Endothelial cell of umbilical vein (primary cell): Measurements from ENCODE around the gene CDKN2D.

Experiments
- EZH2 ChIP-seq: IDR thresholded peaks from 2 replicates; pipeline ENCODE4 v1.6.1; 2012; ENCODE audit warnings: borderline replicate concordance, low read depth, mild to moderate bottlenecking, moderate library complexity, low read length, inconsistent platforms; ENCODE audit not compliant: severe bottlenecking
- FOS ChIP-seq: IDR thresholded peaks from 2 replicates; pipeline ENCODE4 v1.6.1; 2011; ENCODE audit warnings: mild to moderate bottlenecking, low read length, moderate library complexity, borderline replicate concordance; ENCODE audit not compliant: insufficient read depth
- GATA2 ChIP-seq: IDR thresholded peaks from 2 replicates; pipeline ENCODE4 v1.7.0; 2011; ENCODE audit warnings: low read depth, mild to moderate bottlenecking, moderate library complexity, mixed read lengths, low read length; ENCODE audit not compliant: insufficient read length, insufficient read depth
- JUN ChIP-seq: IDR thresholded peaks from 2 replicates; pipeline ENCODE4 v1.6.1; 2011; ENCODE audit warnings: borderline replicate concordance, low read depth; ENCODE audit not compliant: insufficient read length, insufficient read depth
- MYC ChIP-seq: IDR thresholded peaks from one replicate; pipeline ENCODE4 v1.6.1; 2011; ENCODE audit warnings: mild to moderate bottlenecking, low read depth, low read length
- POLR2A ChIP-seq: IDR thresholded peaks from 2 replicates; pipeline ENCODE4 v1.6.1; 2012; ENCODE audit warnings: low read depth, mild to moderate bottlenecking, control low read depth, low read length
- POLR2AphosphoS5 ChIP-seq: IDR thresholded peaks from 2 replicates; pipeline ENCODE4 v1.6.1; 2012; ENCODE audit warnings: low read depth, mild to moderate bottlenecking, control low read depth, low read length, moderate library complexity; ENCODE audit not compliant: insufficient read depth
- TF ChIP-seq, protein P1 (sequence below), 2 donors: IDR thresholded peaks; 1 replicate in 1 of 2; 2 replicates in 1 of 2; pipeline ENCODE4 v1.5.1; 2011; ENCODE audit warnings: low read length in 2 of 2, mild to moderate bottlenecking in 2 of 2, moderate library complexity in 2 of 2, control low read depth in 1 of 2, inconsistent platforms in 1 of 2, low read depth in 1 of 2; ENCODE audit not compliant: insufficient read depth in 1 of 2; ENCODE audit errors: extremely low read depth in 1 of 2
- TF ChIP-seq, protein P2 (sequence below): IDR thresholded peaks from 2 replicates; pipeline ENCODE4 v1.6.1; 2011; ENCODE audit not compliant: insufficient read depth, insufficient read length

DNA sequence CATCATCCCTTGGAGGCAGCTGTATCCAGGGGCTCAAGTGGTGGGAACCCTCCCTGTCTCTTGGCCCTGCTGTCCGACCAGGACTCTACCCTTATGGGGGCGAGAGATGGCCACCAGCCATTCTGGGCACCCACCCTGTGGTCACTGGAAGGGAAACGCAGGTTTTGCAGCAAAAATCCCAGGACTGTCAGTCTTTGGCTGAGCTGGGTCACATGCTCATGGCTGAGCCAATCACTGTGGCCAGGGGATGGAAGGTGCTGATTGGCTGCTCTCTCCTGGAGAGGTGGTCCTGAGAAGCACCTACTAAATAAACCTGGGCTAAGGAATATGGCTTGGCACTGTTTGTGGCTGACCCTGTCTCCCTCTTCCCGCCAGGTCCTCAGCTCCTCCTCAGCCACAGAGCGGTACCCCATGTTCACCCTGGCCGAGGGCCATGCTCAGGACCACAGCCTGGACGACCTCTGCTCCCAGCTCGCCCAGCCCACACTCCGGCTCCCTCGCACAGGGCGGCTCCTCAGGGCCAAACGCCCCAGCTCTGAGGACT is 16.2 kb downstream of the CDKN2D start:
- TF ChIP-seq, protein P1, sequence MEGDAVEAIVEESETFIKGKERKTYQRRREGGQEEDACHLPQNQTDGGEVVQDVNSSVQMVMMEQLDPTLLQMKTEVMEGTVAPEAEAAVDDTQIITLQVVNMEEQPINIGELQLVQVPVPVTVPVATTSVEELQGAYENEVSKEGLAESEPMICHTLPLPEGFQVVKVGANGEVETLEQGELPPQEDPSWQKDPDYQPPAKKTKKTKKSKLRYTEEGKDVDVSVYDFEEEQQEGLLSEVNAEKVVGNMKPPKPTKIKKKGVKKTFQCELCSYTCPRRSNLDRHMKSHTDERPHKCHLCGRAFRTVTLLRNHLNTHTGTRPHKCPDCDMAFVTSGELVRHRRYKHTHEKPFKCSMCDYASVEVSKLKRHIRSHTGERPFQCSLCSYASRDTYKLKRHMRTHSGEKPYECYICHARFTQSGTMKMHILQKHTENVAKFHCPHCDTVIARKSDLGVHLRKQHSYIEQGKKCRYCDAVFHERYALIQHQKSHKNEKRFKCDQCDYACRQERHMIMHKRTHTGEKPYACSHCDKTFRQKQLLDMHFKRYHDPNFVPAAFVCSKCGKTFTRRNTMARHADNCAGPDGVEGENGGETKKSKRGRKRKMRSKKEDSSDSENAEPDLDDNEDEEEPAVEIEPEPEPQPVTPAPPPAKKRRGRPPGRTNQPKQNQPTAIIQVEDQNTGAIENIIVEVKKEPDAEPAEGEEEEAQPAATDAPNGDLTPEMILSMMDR (IDR thresholded peaks at IDR 0.05; ENCODE audit: extremely low read depth in 1 of 2, insufficient read depth in 1 of 2, low read depth in 1 of 2, low read length in 2 of 2): no peak
- TF ChIP-seq JUN (no peak), POLR2AphosphoS5 (no peak), EZH2 (no peak), POLR2A (no peak), MYC (no peak), FOS (no peak), GATA2 (no peak)
- TF ChIP-seq, protein P2, sequence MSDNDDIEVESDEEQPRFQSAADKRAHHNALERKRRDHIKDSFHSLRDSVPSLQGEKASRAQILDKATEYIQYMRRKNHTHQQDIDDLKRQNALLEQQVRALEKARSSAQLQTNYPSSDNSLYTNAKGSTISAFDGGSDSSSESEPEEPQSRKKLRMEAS: no peak
